Measurements from ENCODE around the gene ABCA5.

Gene ABCA5

GRCh38 chr17:69269131-69269998, 57.6 kb downstream of the ABCA5 start:
- DNase-seq, result no peak

- no peak for DNase-seq
Measured at GRCh38 chr17:69268543-69269014, 58.4 kb downstream of the ABCA5 start.

GRCh38 chr17:69267219-69267618, 59.7 kb downstream of the ABCA5 start:
- DNase-seq, result no peak

GRCh38 chr17:69265873-69266272, 61.1 kb downstream of the ABCA5 start:
- DNase-seq, result no peak

GRCh38 chr17:69254187-69254586, 72.7 kb downstream of the ABCA5 start:
- no peak for DNase-seq

- no peak for DNase-seq
Measured at GRCh38 chr17:69250641-69251040, 76.3 kb downstream of the ABCA5 start.

- DNase-seq, result peak in 1 of 56 donors; percentile 60
Measured at GRCh38 chr17:69246726-69247375, 80.1 kb downstream of the ABCA5 start.

GRCh38 chr17:69246202-69246601, 80.7 kb downstream of the ABCA5 start:
- DNase-seq, result no peak

- DNase-seq, result no peak
Measured at GRCh38 chr17:69245617-69246016, 81.3 kb downstream of the ABCA5 start.

GRCh38 chr17:69239611-69240600, 87.0 kb downstream of the ABCA5 start:
- DNase-seq, result no peak

- DNase-seq, result no peak
Measured at GRCh38 chr17:69236946-69237345, 90.0 kb downstream of the ABCA5 start.

- DNase-seq, result no peak
Measured at GRCh38 chr17:69236464-69236863, 90.5 kb downstream of the ABCA5 start.

- peak; percentile 1 to 89 (median 52) for DNase-seq
Measured at GRCh38 chr17:69235338-69236058, 91.4 kb downstream of the ABCA5 start.

GRCh38 chr17:69232650-69233049, 94.3 kb downstream of the ABCA5 start:
- DNase-seq, result no peak

GRCh38 chr17:69231521-69231920, 95.4 kb downstream of the ABCA5 start:
- no peak for DNase-seq

GRCh38 chr17:69230939-69231338, 96.0 kb downstream of the ABCA5 start:
- DNase-seq, result no peak

GRCh38 chr17:69228576-69228975, 98.4 kb downstream of the ABCA5 start, which contains the start of gene ABCA10:
Gene ABCA10, minus strand, starts transcription at chr17:69228824. Its CDS starts 3,466 bp downstream, at chr17:69225358.
- no peak for DNase-seq

GRCh38 chr17:69228018-69228417, 98.9 kb downstream of the ABCA5 start:
- DNase-seq, result no peak

GRCh38 chr17:69227541-69227940, 99.4 kb downstream of the ABCA5 start:
- DNase-seq, result no peak

- no peak for DNase-seq
Measured at GRCh38 chr17:69223809-69224208, 103.1 kb downstream of the ABCA5 start.
